ENCODE data around the gene RSPH6A. TPM values are rescaled to one million over a fixed set of nuclear protein-coding genes. Genes with fewer than 3 reads are reported as not detected.

Gene RSPH6A
- total RNA-seq, 2 donors from 2014 or later = 0.12 TPM; not detected in 1

- Histone ChIP-seq H3K9ac (ENCODE audit: low read depth in 2 of 2, low read length in 2 of 2) (peak within 1 kb of the TSS; percentile 84 to 86), H3K27me3 (peaks cover 4% of the 10 kb centered on the region)
Measured at GRCh38 chr19:45792470-45793177, 22.5 kb downstream of the RSPH6A start, which contains the start of gene DMWD. DMWD (minus strand) TSS chr19:45792845; CDS start chr19:45792756, 89 bp downstream.

GRCh38 chr19:45791744-45792469 lies 23.2 kb downstream of the RSPH6A start:
- no peak overlapping the region for H3K27ac ChIP-seq

More at GRCh38 chr19:45792470-45793177, 22.5 kb downstream of the RSPH6A start, which contains the start of gene DMWD:
- no peaks in the 10 kb centered on the region for H3K9me3 ChIP-seq
- peak within 1 kb of the TSS; percentile 55 for H3K4me3 ChIP-seq
- peaks cover 11% of the 10 kb centered on the region for H3K4me1 ChIP-seq
- DNase-seq = peak; percentile 100
- H3K27ac ChIP-seq = no peak within 1 kb of the TSS
- no peaks in the 10 kb centered on the region for H3K36me3 ChIP-seq
- no peak for TF ChIP-seq CTCF (IDR thresholded peaks at IDR 0.05)
- intact Hi-C loops (cut with DNase I) = no loop called here

DNA sequence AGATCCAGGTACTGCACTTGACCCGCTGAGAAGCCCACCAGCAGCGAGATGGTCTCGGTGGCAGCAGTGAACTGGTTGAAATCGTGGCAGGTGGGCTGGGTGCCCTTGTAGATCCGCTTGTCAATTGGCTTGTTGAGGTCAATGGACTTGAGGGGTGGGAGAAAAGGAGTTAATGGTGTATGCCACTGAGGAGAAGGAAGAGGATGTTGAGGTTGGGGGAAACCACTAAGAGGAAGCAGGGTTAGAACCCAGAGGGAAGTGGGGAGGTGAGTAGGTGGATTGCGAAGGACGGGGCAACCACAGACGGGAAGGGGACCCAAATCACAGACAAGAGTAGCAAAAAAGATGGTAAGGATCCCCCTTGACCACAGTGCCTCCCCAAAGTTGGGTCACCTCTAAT lies 24.2 kb downstream of the RSPH6A start:
- H3K4me3 ChIP-seq = no peak overlapping the region
- no peak for DNase-seq
- peak overlapping the region in 1 of 2 donors; percentile 86 for H3K9ac ChIP-seq (ENCODE audit: low read depth in 2 of 2, low read length in 2 of 2)
- H3K4me1 ChIP-seq = peaks cover 11% of the 10 kb centered on the region
- TF ChIP-seq CTCF (IDR thresholded peaks at IDR 0.05) = no peak
- peaks cover 4% of the 10 kb centered on the region for H3K27me3 ChIP-seq
- no peaks in the 10 kb centered on the region for H3K36me3 ChIP-seq
- H3K27ac ChIP-seq = no peak overlapping the region
- intact Hi-C loops (cut with DNase I) = no loop called here
- no peaks in the 10 kb centered on the region for H3K9me3 ChIP-seq

More at GRCh38 chr19:45791744-45792469, 23.2 kb downstream of the RSPH6A start:
- H3K27me3 ChIP-seq = peaks cover 4% of the 10 kb centered on the region
- intact Hi-C loops (cut with DNase I) = no loop called here
- H3K9ac ChIP-seq (ENCODE audit: low read depth in 2 of 2, low read length in 2 of 2) = peak overlapping the region; percentile 84 to 86
- no peaks in the 10 kb centered on the region for H3K9me3 ChIP-seq
- DNase-seq = no peak
- no peaks in the 10 kb centered on the region for H3K36me3 ChIP-seq
- peaks cover 11% of the 10 kb centered on the region for H3K4me1 ChIP-seq
- TF ChIP-seq CTCF (IDR thresholded peaks at IDR 0.05) = no peak
- peak overlapping the region; percentile 55 for H3K4me3 ChIP-seq

GRCh38 chr19:45789035-45789786 lies 25.9 kb downstream of the RSPH6A start:
- Histone ChIP-seq H3K4me3 (no peak overlapping the region), H3K27ac (no peak overlapping the region), H3K27me3 (no peaks in the 10 kb centered on the region), H3K36me3 (no peaks in the 10 kb centered on the region), H3K9me3 (no peaks in the 10 kb centered on the region), H3K4me1 (peaks cover 11% of the 10 kb centered on the region), H3K9ac (ENCODE audit: low read depth in 2 of 2, low read length in 2 of 2) (no peak overlapping the region)
- no peak for DNase-seq
- intact Hi-C loops (cut with DNase I) = no loop called here
- TF ChIP-seq CTCF (IDR thresholded peaks at IDR 0.05) = no peak

GRCh38 chr19:45786533-45786894 lies 28.6 kb downstream of the RSPH6A start:
- no peaks in the 10 kb centered on the region for H3K9me3 ChIP-seq
- H3K27me3 ChIP-seq = no peaks in the 10 kb centered on the region
- no peak overlapping the region for H3K27ac ChIP-seq
- H3K36me3 ChIP-seq = no peaks in the 10 kb centered on the region
- no peak overlapping the region for H3K9ac ChIP-seq (ENCODE audit: low read depth in 2 of 2, low read length in 2 of 2)
- H3K4me1 ChIP-seq = peaks cover 4% of the 10 kb centered on the region
- no peak overlapping the region for H3K4me3 ChIP-seq
- no peak for DNase-seq
- TF ChIP-seq CTCF (IDR thresholded peaks at IDR 0.05) = no peak
- intact Hi-C loops (cut with DNase I) = no loop called here

Data from colonic mucosa (tissue), 4 donors.